HEK293 (cell line): ENCODE data around the gene MS4A7.

Experiments used
- CTCF ChIA-PET: fragments of 350-600 bp; formaldehyde crosslinking; extraction: SDS; loops from one replicate; lab custom pipeline; 2021; ENCODE audit warnings: antibody characterized with exemption; lab: Yijun Ruan, JAX
- POLR2A ChIA-PET: fragments of 300-600 bp; formaldehyde crosslinking; extraction: SDS; loops from one replicate; lab custom pipeline; 2020; ENCODE audit warnings: antibody characterized with exemption, inconsistent platforms; lab: Yijun Ruan, JAX
- H3K27ac ChIP-seq: fragments of 200-500 bp; sonication (Bioruptor generic); 2 replicates; pipeline ENCODE4 v1.5.1; 2014; ENCODE audit warnings: low read depth, low read length, control low read depth, inconsistent platforms; ENCODE audit errors: extremely low read depth
- H3K36me3 ChIP-seq, 2 experiments: fragments of 200-500 bp in 1 of 2; sonication (Bioruptor generic) in 1 of 2; 1 replicate in 1 of 2; 2 replicates in 1 of 2; pipeline ENCODE4 v1.5.1; 2014 to 2017; ENCODE audit warnings: inconsistent platforms in 2 of 2, low read length in 2 of 2; ENCODE audit not compliant: control insufficient read depth in 2 of 2, insufficient read depth in 1 of 2
- H3K4me1 ChIP-seq: fragments of 200-500 bp; sonication (Bioruptor generic); 2 replicates; pipeline ENCODE4 v1.5.1; 2014; ENCODE audit warnings: mild to moderate bottlenecking, low read length, inconsistent platforms; ENCODE audit not compliant: control insufficient read depth, insufficient read depth
- H3K4me3 ChIP-seq: 2 replicates; pipeline ENCODE4 v1.5.1; 2011; ENCODE audit warnings: low read depth, mild to moderate bottlenecking, control low read depth, low read length, moderate library complexity
- H3K9me3 ChIP-seq: fragments of 200-500 bp; sonication (Bioruptor generic); 2 replicates; pipeline ENCODE4 v1.5.1; 2014; ENCODE audit warnings: low read depth, low read length, inconsistent platforms; ENCODE audit not compliant: control insufficient read depth, insufficient read depth
- HOXC10 ChIP-seq: sonication (generic); formaldehyde crosslinking; IDR thresholded peaks from 2 replicates; pipeline ENCODE4 v1.8.1; 2023; ENCODE audit warnings: mild to moderate bottlenecking, missing genetic modification reagents
- HOXD13 ChIP-seq: sonication (generic); formaldehyde crosslinking; IDR thresholded peaks from 2 replicates; pipeline ENCODE4 v1.8.0; 2022; ENCODE audit warnings: missing genetic modification reagents, borderline replicate concordance
- KLF1 ChIP-seq: fragments of 450-650 bp; formaldehyde crosslinking; IDR thresholded peaks from 2 replicates; pipeline ENCODE4 v1.5.1; 2016; ENCODE audit warnings: missing biosample characterization, missing genetic modification characterization
- KLF7 ChIP-seq: fragments of 450-650 bp; formaldehyde crosslinking; IDR thresholded peaks from 2 replicates; pipeline ENCODE4 v1.5.1; 2016; ENCODE audit warnings: missing biosample characterization, missing genetic modification characterization, borderline replicate concordance
- PRDM1 ChIP-seq: fragments of 450-650 bp; formaldehyde crosslinking; IDR thresholded peaks from 2 replicates; pipeline ENCODE4; 2016; ENCODE audit warnings: missing biosample characterization, missing genetic modification characterization
- SCRT1 ChIP-seq: fragments of 450-650 bp; formaldehyde crosslinking; IDR thresholded peaks from 2 replicates; pipeline ENCODE4 v1.5.1; 2016; ENCODE audit warnings: missing biosample characterization, missing genetic modification characterization, borderline replicate concordance
- TRIM28 ChIP-seq: IDR thresholded peaks from 2 replicates; pipeline ENCODE4 v1.6.1; 2011; ENCODE audit warnings: low read length, control low read depth, borderline replicate concordance
- ZBTB7A ChIP-seq: fragments of 450-650 bp; formaldehyde crosslinking; IDR thresholded peaks from 2 replicates; pipeline ENCODE4 v1.5.1; 2016; ENCODE audit warnings: low read depth, missing biosample characterization, missing genetic modification characterization
- ZNF133 ChIP-seq: fragments of 450-650 bp; formaldehyde crosslinking; IDR thresholded peaks from 2 replicates; pipeline ENCODE4 v1.5.1; 2016; ENCODE audit warnings: missing biosample characterization, missing genetic modification characterization
- ZNF16 ChIP-seq: fragments of 450-650 bp; formaldehyde crosslinking; IDR thresholded peaks from 2 replicates; pipeline ENCODE4 v1.5.1; 2016; ENCODE audit warnings: low read depth, missing biosample characterization, missing genetic modification characterization
- ZNF169 ChIP-seq: fragments of 450-650 bp; formaldehyde crosslinking; IDR thresholded peaks from 2 replicates; pipeline ENCODE4 v1.5.1; 2016; ENCODE audit warnings: missing biosample characterization, missing genetic modification characterization
- ZNF2 ChIP-seq: fragments of 450-650 bp; formaldehyde crosslinking; IDR thresholded peaks from 2 replicates; pipeline ENCODE4 v1.5.1; 2016; ENCODE audit warnings: missing biosample characterization, missing genetic modification characterization
- ZNF266 ChIP-seq: fragments of 450-650 bp; formaldehyde crosslinking; IDR thresholded peaks from 2 replicates; pipeline ENCODE4 v1.5.1; 2016; ENCODE audit warnings: missing biosample characterization, missing genetic modification characterization, low read depth
- ZNF292 ChIP-seq: fragments of 450-650 bp; formaldehyde crosslinking; IDR thresholded peaks from 2 replicates; pipeline ENCODE4 v1.5.1; 2016; ENCODE audit warnings: low read depth, missing biosample characterization, missing genetic modification characterization, borderline replicate concordance
- ZNF302 ChIP-seq: fragments of 450-650 bp; formaldehyde crosslinking; IDR thresholded peaks from 2 replicates; pipeline ENCODE4 v1.5.1; 2016; ENCODE audit warnings: missing biosample characterization, missing genetic modification characterization, low read depth
- ZNF324 ChIP-seq: fragments of 450-650 bp; formaldehyde crosslinking; IDR thresholded peaks from 2 replicates; pipeline ENCODE4 v1.5.1; 2016; ENCODE audit warnings: missing biosample characterization, missing genetic modification characterization
- ZNF341 ChIP-seq: fragments of 450-650 bp; formaldehyde crosslinking; IDR thresholded peaks from 2 replicates; pipeline ENCODE4; 2016; ENCODE audit warnings: low read depth, missing biosample characterization, missing genetic modification characterization
- ZNF426 ChIP-seq: fragments of 450-650 bp; formaldehyde crosslinking; IDR thresholded peaks from 2 replicates; pipeline ENCODE4 v1.5.1; 2017; ENCODE audit warnings: missing biosample characterization, missing genetic modification characterization, mild to moderate bottlenecking, inconsistent platforms, moderate library complexity
- ZNF48 ChIP-seq: fragments of 450-650 bp; formaldehyde crosslinking; IDR thresholded peaks from 2 replicates; pipeline ENCODE4 v1.5.1; 2016; ENCODE audit warnings: missing biosample characterization, missing genetic modification characterization
- ZNF488 ChIP-seq: fragments of 450-650 bp; formaldehyde crosslinking; IDR thresholded peaks from 2 replicates; pipeline ENCODE4 v1.5.1; 2016; ENCODE audit warnings: missing biosample characterization, missing genetic modification characterization
- ZNF518A ChIP-seq: fragments of 450-650 bp; formaldehyde crosslinking; conservative IDR thresholded peaks from 2 replicates; pipeline ENCODE4 v1.5.1; 2016; ENCODE audit warnings: low read depth, missing biosample characterization, missing genetic modification characterization
- ZNF560 ChIP-seq: fragments of 450-650 bp; formaldehyde crosslinking; IDR thresholded peaks from 2 replicates; pipeline ENCODE4 v1.5.1; 2017; ENCODE audit warnings: missing biosample characterization, missing genetic modification characterization, borderline replicate concordance
- ZNF621 ChIP-seq: fragments of 450-650 bp; formaldehyde crosslinking; IDR thresholded peaks from 2 replicates; pipeline ENCODE4 v1.5.1; 2017; ENCODE audit warnings: missing biosample characterization, missing genetic modification characterization
- ZNF623 ChIP-seq: fragments of 450-650 bp; formaldehyde crosslinking; IDR thresholded peaks from 2 replicates; pipeline ENCODE4 v1.5.1; 2016; ENCODE audit warnings: missing biosample characterization, missing genetic modification characterization
- ZNF677 ChIP-seq: fragments of 450-650 bp; IDR thresholded peaks from 2 replicates; pipeline ENCODE4 v1.5.0; 2018; ENCODE audit warnings: missing biosample characterization, mild to moderate bottlenecking, missing genetic modification characterization, moderate library complexity
- ZNF837 ChIP-seq: fragments of 450-650 bp; formaldehyde crosslinking; IDR thresholded peaks from 2 replicates; pipeline ENCODE4 v1.5.1; 2016; ENCODE audit warnings: missing biosample characterization, missing genetic modification characterization
- TF ChIP-seq, protein P1 (sequence below): fragments of 450-650 bp; formaldehyde crosslinking; IDR thresholded peaks from 2 replicates; pipeline ENCODE4 v1.5.1; 2016; ENCODE audit warnings: missing biosample characterization, missing genetic modification characterization, borderline replicate concordance

MS4A7 gene

GRCh38 chr11:60376601-60377000 lies 1.7 kb upstream of the MS4A7 start (continued):
- no peak for TF ChIP-seq ZNF518A (tag by site-specific recombination)

DNA sequence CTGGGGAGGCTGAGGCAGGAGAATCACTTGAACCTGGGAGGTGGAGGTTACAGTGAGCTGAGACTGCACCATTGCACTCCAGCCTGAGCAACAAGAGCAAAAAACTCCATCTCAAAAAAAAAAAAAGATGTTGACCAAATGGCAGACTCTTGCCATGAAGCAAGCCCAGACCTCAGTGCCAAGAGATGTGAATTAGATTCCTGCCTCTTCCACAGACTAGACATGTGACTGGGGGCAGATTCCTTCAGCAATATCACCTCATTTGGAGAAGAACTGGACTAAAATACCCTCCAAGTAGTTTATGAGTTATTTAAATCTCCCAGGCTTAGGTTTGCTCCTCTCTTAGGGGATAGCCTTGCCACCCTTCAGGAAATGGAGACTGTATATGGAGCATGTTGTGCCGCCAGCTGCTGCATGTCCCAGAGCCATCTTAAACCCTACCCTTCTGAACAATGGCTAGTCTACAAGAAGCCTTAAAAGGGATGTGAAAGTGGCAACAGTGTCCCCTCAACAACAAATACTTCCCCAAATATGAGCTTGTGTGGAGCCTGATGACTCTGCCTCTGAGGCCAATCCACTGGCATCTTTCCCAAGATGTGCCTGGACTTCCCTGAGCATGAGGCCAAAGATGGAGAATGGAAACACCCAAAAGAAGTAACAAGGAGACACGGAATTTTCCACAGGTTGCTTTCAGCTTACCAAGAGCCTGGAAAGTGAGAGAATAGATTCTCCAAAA lies 763 bp upstream of the MS4A7 start:
- POLR2A ChIA-PET, result no interaction called here
- CTCF ChIA-PET, result no interaction called here

DNA sequence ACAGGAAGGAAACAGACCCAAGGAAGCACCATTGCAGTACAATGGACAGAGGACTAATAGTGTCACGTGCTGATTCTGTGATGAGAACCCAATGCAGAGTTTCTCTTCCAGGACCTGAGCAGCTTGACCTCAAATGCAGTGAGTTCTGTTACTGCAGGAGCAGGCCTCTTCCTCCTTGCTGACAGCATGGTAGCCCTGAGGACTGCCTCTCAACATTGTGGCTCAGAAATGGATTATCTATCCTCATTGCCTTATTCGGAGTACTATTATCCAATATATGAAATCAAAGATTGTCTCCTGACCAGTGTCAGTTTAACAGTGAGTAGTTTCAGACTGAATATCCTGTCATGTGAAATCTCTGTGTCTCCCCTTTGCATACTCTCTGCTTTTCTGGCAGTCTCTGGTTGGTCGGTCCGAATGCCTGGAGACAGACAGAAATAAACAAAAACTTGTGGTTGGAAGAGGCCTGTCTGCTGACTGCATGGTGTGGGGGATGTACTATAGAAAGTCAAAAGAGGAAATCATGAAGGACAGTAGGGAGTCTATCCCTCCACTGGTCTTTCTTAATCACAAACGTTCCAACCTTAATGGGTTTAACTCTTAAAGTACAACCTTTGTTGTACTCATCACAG lies 11.1 kb downstream of the MS4A7 start:
- Histone ChIP-seq H3K4me1 (no peaks in the 10 kb centered on the region), H3K36me3 (no peaks in the 10 kb centered on the region), H3K9me3 (no peaks in the 10 kb centered on the region), H3K4me3 (no peak overlapping the region), H3K27ac (no peak overlapping the region)
- ChIA-PET CTCF (interaction anchor here (0.6 to 0.9 kb wide), 2 partner anchors 26 to 1456 kb away, joined by 3 read pairs; no protein-coding TSS in a partner anchor), POLR2A (no interaction called here)
- TF ChIP-seq ZNF48, result no peak
- TF ChIP-seq KLF1 (tag by site-specific recombination), result no peak
- no peak for TF ChIP-seq ZNF677 (tag by site-specific recombination)
- TF ChIP-seq ZNF837 (tag by site-specific recombination), result no peak
- no peak for TF ChIP-seq TRIM28
- TF ChIP-seq ZBTB7A (tag by site-specific recombination), result no peak
- no peak for TF ChIP-seq KLF7
- no peak for TF ChIP-seq HOXD13 (CRISPR knock-in tag)
- TF ChIP-seq ZNF2 (tag by site-specific recombination), result no peak
- TF ChIP-seq ZNF621 (tag by site-specific recombination), result no peak
- TF ChIP-seq ZNF623 (tag by site-specific recombination), result no peak
- TF ChIP-seq, protein P1, sequence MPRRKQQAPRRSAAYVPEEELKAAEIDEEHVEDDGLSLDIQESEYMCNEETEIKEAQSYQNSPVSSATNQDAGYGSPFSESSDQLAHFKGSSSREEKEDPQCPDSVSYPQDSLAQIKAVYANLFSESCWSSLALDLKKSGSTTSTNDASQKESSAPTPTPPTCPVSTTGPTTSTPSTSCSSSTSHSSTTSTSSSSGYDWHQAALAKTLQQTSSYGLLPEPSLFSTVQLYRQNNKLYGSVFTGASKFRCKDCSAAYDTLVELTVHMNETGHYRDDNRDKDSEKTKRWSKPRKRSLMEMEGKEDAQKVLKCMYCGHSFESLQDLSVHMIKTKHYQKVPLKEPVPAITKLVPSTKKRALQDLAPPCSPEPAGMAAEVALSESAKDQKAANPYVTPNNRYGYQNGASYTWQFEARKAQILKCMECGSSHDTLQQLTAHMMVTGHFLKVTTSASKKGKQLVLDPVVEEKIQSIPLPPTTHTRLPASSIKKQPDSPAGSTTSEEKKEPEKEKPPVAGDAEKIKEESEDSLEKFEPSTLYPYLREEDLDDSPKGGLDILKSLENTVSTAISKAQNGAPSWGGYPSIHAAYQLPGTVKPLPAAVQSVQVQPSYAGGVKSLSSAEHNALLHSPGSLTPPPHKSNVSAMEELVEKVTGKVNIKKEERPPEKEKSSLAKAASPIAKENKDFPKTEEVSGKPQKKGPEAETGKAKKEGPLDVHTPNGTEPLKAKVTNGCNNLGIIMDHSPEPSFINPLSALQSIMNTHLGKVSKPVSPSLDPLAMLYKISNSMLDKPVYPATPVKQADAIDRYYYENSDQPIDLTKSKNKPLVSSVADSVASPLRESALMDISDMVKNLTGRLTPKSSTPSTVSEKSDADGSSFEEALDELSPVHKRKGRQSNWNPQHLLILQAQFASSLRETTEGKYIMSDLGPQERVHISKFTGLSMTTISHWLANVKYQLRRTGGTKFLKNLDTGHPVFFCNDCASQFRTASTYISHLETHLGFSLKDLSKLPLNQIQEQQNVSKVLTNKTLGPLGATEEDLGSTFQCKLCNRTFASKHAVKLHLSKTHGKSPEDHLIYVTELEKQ (tag by site-specific recombination), result no peak
- TF ChIP-seq ZNF560 (tag by site-specific recombination), result no peak

More for the DNA sequence above, 763 bp upstream of the MS4A7 start:
- TF ChIP-seq ZNF292 (tag by site-specific recombination) (no peak), ZNF266 (tag by site-specific recombination) (no peak), ZNF169 (tag by site-specific recombination) (no peak), ZNF16 (tag by site-specific recombination) (no peak), ZNF302 (no peak), ZNF341 (tag by site-specific recombination) (no peak), HOXC10 (CRISPR knock-in tag) (no peak), ZNF426 (tag by site-specific recombination) (no peak), PRDM1 (tag by site-specific recombination) (no peak), HOXD13 (CRISPR knock-in tag) (no peak), ZNF133 (tag by site-specific recombination) (no peak), SCRT1 (tag by site-specific recombination) (no peak), ZNF324 (no peak), ZNF488 (no peak)
- Histone ChIP-seq H3K36me3 (no peaks in the 10 kb centered on the region), H3K4me1 (no peaks in the 10 kb centered on the region), H3K9me3 (no peaks in the 10 kb centered on the region), H3K27ac (no peak overlapping the region), H3K4me3 (no peak overlapping the region)
